ENCODE measurements around the gene TBC1D14.

Gene TBC1D14

GRCh38 chr4:7021930-7022664 lies 112.5 kb downstream of the TBC1D14 start:
- H3K4me3 ChIP-seq (ENCODE audit: low read length): no peak overlapping the region
- no peaks in the 10 kb centered on the region; the same call in 1 of the 2 replicates for H3K4me1 ChIP-seq (ENCODE audit: control insufficient read depth, insufficient read depth, low read length)
- H3K9me3 ChIP-seq (ENCODE audit: control insufficient read depth, insufficient read depth, low read length): no peaks in the 10 kb centered on the region
- no CpG with 5 or more reads among the region's 13 CpGs for WGBS (ENCODE audit: insufficient coverage, insufficient read length)
- H3K36me3 ChIP-seq (ENCODE audit: control insufficient read depth, insufficient read depth, low read length): peaks cover 12% of the 10 kb centered on the region; the same call in 1 of the 2 replicates
- H3K27me3 ChIP-seq (ENCODE audit: control insufficient read depth, insufficient read depth, low read length): no peaks in the 10 kb centered on the region
- DNase-seq (ENCODE audit: low read depth, low spot score): no peak
- no peak overlapping the region for H3K27ac ChIP-seq (ENCODE audit: low read length)

DNA sequence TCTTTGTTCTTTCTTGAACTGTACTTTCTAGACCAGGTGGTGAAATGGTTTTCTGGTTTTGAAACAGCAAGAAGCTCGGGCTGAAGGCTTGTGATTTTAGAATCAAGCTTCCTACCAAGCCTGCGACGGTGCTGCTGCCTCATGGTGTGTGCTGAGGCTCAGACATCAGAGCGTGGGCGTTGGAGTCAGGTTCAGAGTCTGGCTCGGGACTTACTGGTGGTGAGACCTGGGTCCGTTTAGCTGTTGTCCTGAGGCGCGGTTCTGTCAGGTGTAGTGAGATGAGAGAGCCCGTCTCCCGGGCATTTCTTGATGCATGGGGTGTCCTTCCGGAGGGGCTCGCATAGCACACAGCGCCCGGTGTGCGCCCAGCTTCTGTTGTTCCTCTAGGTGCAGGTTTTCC lies 113.9 kb downstream of the TBC1D14 start:
- peaks cover 22% of the 10 kb centered on the region for H3K36me3 ChIP-seq (ENCODE audit: control insufficient read depth, insufficient read depth, low read length)

GRCh38 chr4:7023901-7024300 lies 114.3 kb downstream of the TBC1D14 start:
- H3K27me3 ChIP-seq (ENCODE audit: control insufficient read depth, insufficient read depth, low read length): no peaks in the 10 kb centered on the region
- no peak for DNase-seq (ENCODE audit: low read depth, low spot score)
- H3K9me3 ChIP-seq (ENCODE audit: control insufficient read depth, insufficient read depth, low read length): no peaks in the 10 kb centered on the region
- H3K27ac ChIP-seq (ENCODE audit: low read length): no peak overlapping the region
- no peak overlapping the region for H3K4me3 ChIP-seq (ENCODE audit: low read length)
- no peaks in the 10 kb centered on the region; the same call in 1 of the 2 replicates for H3K4me1 ChIP-seq (ENCODE audit: control insufficient read depth, insufficient read depth, low read length)
- no CpG with 5 or more reads among the region's 12 CpGs for WGBS (ENCODE audit: insufficient coverage, insufficient read length)
- H3K36me3 ChIP-seq (ENCODE audit: control insufficient read depth, insufficient read depth, low read length): peaks cover 22% of the 10 kb centered on the region

More for the DNA sequence above, 113.9 kb downstream of the TBC1D14 start:
- Histone ChIP-seq H3K4me1 (ENCODE audit: control insufficient read depth, insufficient read depth, low read length) (no peaks in the 10 kb centered on the region; the same call in 1 of the 2 replicates), H3K27ac (ENCODE audit: low read length) (no peak overlapping the region), H3K4me3 (ENCODE audit: low read length) (no peak overlapping the region), H3K9me3 (ENCODE audit: control insufficient read depth, insufficient read depth, low read length) (no peaks in the 10 kb centered on the region), H3K27me3 (ENCODE audit: control insufficient read depth, insufficient read depth, low read length) (no peaks in the 10 kb centered on the region)
- DNase-seq (ENCODE audit: low read depth, low spot score): no peak
- WGBS (ENCODE audit: insufficient coverage, insufficient read length): no CpG with 5 or more reads among the region's 16 CpGs

GRCh38 chr4:7024336-7024890 lies 114.8 kb downstream of the TBC1D14 start:
- no CpG with 5 or more reads among the region's 19 CpGs for WGBS (ENCODE audit: insufficient coverage, insufficient read length)
- DNase-seq (ENCODE audit: low read depth, low spot score): no peak
- Histone ChIP-seq H3K9me3 (ENCODE audit: control insufficient read depth, insufficient read depth, low read length) (no peaks in the 10 kb centered on the region), H3K27ac (ENCODE audit: low read length) (no peak overlapping the region), H3K4me3 (ENCODE audit: low read length) (no peak overlapping the region), H3K36me3 (ENCODE audit: control insufficient read depth, insufficient read depth, low read length) (peaks cover 22% of the 10 kb centered on the region), H3K4me1 (ENCODE audit: control insufficient read depth, insufficient read depth, low read length) (no peaks in the 10 kb centered on the region; the same call in 1 of the 2 replicates), H3K27me3 (ENCODE audit: control insufficient read depth, insufficient read depth, low read length) (no peaks in the 10 kb centered on the region)

- Histone ChIP-seq H3K9me3 (ENCODE audit: control insufficient read depth, insufficient read depth, low read length) (no peaks in the 10 kb centered on the region), H3K4me3 (ENCODE audit: low read length) (no peak overlapping the region), H3K27ac (ENCODE audit: low read length) (no peak overlapping the region), H3K27me3 (ENCODE audit: control insufficient read depth, insufficient read depth, low read length) (no peaks in the 10 kb centered on the region), H3K4me1 (ENCODE audit: control insufficient read depth, insufficient read depth, low read length) (no peaks in the 10 kb centered on the region; the same call in 1 of the 2 replicates), H3K36me3 (ENCODE audit: control insufficient read depth, insufficient read depth, low read length) (peaks cover 22% of the 10 kb centered on the region)
- no CpG with 5 or more reads among the region's 28 CpGs for WGBS (ENCODE audit: insufficient coverage, insufficient read length)
- no peak for DNase-seq (ENCODE audit: low read depth, low spot score)
These were observed 115.5 kb downstream of the TBC1D14 start for GRCh38 chr4:7025040-7025602.

GRCh38 chr4:7026107-7026506 lies 116.5 kb downstream of the TBC1D14 start:
- WGBS (ENCODE audit: insufficient coverage, insufficient read length): no CpG with 5 or more reads among the region's 9 CpGs

DNA sequence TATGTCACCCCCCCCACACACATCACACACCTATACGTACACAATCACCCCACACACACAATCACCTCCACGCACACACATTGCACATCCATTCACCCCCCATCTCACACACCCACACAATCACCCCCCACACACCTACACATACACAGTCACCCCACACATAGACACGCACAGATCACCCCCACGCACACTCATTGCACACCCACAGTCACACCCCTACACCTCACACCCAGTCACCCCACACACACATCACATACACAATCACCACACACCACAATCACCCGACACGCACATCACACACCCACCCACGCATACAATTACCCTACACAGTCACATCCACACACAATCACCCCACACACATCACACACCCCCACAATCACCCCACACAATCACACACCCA lies 117.7 kb downstream of the TBC1D14 start:
- 100% methylated on average over 7 of the region's 7 CpGs for WGBS (ENCODE audit: insufficient coverage, insufficient read length)
- Histone ChIP-seq H3K4me3 (ENCODE audit: low read length) (no peak overlapping the region), H3K4me1 (ENCODE audit: control insufficient read depth, insufficient read depth, low read length) (no peaks in the 10 kb centered on the region), H3K27ac (ENCODE audit: low read length) (no peak overlapping the region), H3K9me3 (ENCODE audit: control insufficient read depth, insufficient read depth, low read length) (no peaks in the 10 kb centered on the region), H3K27me3 (ENCODE audit: control insufficient read depth, insufficient read depth, low read length) (no peaks in the 10 kb centered on the region), H3K36me3 (ENCODE audit: control insufficient read depth, insufficient read depth, low read length) (peaks cover 21% of the 10 kb centered on the region)
- no peak for DNase-seq (ENCODE audit: low read depth, low spot score)

More at GRCh38 chr4:7026107-7026506, 116.5 kb downstream of the TBC1D14 start:
- no peaks in the 10 kb centered on the region; the same call in 1 of the 2 replicates for H3K4me1 ChIP-seq (ENCODE audit: control insufficient read depth, insufficient read depth, low read length)
- no peak overlapping the region for H3K27ac ChIP-seq (ENCODE audit: low read length)
- peaks cover 24% of the 10 kb centered on the region for H3K36me3 ChIP-seq (ENCODE audit: control insufficient read depth, insufficient read depth, low read length)
- DNase-seq (ENCODE audit: low read depth, low spot score): no peak
- no peak overlapping the region for H3K4me3 ChIP-seq (ENCODE audit: low read length)
- no peaks in the 10 kb centered on the region for H3K27me3 ChIP-seq (ENCODE audit: control insufficient read depth, insufficient read depth, low read length)
- no peaks in the 10 kb centered on the region for H3K9me3 ChIP-seq (ENCODE audit: control insufficient read depth, insufficient read depth, low read length)

DNA sequence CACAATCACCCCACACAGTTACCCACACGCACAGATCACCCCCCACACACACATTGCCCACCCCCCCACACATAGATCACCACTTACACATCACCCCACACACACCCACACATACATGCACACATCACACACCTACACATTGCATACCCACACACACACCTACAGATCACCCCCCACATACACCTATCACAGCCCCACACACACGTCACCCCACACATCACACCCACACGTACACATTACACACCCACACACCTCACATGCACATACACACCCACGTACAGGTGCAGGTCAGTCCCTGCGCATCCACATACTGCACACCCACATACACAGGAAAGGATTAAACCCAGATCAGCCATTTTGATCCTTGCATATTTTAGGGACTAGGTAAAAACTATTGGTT lies 118.3 kb downstream of the TBC1D14 start:
- no peak for DNase-seq (ENCODE audit: low read depth, low spot score)
- Histone ChIP-seq H3K36me3 (ENCODE audit: control insufficient read depth, insufficient read depth, low read length) (peaks cover 18% of the 10 kb centered on the region), H3K4me3 (ENCODE audit: low read length) (no peak overlapping the region), H3K27ac (ENCODE audit: low read length) (no peak overlapping the region), H3K27me3 (ENCODE audit: control insufficient read depth, insufficient read depth, low read length) (no peaks in the 10 kb centered on the region), H3K4me1 (ENCODE audit: control insufficient read depth, insufficient read depth, low read length) (no peaks in the 10 kb centered on the region), H3K9me3 (ENCODE audit: control insufficient read depth, insufficient read depth, low read length) (no peaks in the 10 kb centered on the region)
- WGBS (ENCODE audit: insufficient coverage, insufficient read length): 100% methylated on average over 4 of the region's 5 CpGs

- Histone ChIP-seq H3K4me1 (ENCODE audit: control insufficient read depth, insufficient read depth, low read length) (no peaks in the 10 kb centered on the region), H3K27me3 (ENCODE audit: control insufficient read depth, insufficient read depth, low read length) (no peaks in the 10 kb centered on the region), H3K27ac (ENCODE audit: low read length) (no peak overlapping the region), H3K36me3 (ENCODE audit: control insufficient read depth, insufficient read depth, low read length) (peaks cover 18% of the 10 kb centered on the region), H3K4me3 (ENCODE audit: low read length) (no peak overlapping the region), H3K9me3 (ENCODE audit: control insufficient read depth, insufficient read depth, low read length) (no peaks in the 10 kb centered on the region)
- no peak for DNase-seq (ENCODE audit: low read depth, low spot score)
- WGBS (ENCODE audit: insufficient coverage, insufficient read length): no CpG with 5 or more reads among the region's 12 CpGs
These were observed 119.6 kb downstream of the TBC1D14 start for GRCh38 chr4:7029212-7029611.

- no peak overlapping the region for H3K4me3 ChIP-seq (ENCODE audit: low read length)
- no peak overlapping the region for H3K27ac ChIP-seq (ENCODE audit: low read length)
- WGBS (ENCODE audit: insufficient coverage, insufficient read length): no CpG with 5 or more reads among the region's 10 CpGs
- H3K36me3 ChIP-seq (ENCODE audit: control insufficient read depth, insufficient read depth, low read length): peaks cover 18% of the 10 kb centered on the region
- no peaks in the 10 kb centered on the region for H3K9me3 ChIP-seq (ENCODE audit: control insufficient read depth, insufficient read depth, low read length)
- H3K27me3 ChIP-seq (ENCODE audit: control insufficient read depth, insufficient read depth, low read length): no peaks in the 10 kb centered on the region
- no peak for DNase-seq (ENCODE audit: low read depth, low spot score)
- no peaks in the 10 kb centered on the region for H3K4me1 ChIP-seq (ENCODE audit: control insufficient read depth, insufficient read depth, low read length)
These were observed 120.3 kb downstream of the TBC1D14 start for GRCh38 chr4:7029921-7030320.
